ENCODE results near the gene DNAH2.

DNAH2 gene

GRCh38 chr17:7789131-7789530, 71.6 kb downstream of the DNAH2 start:
- TF ChIP-seq EZH2phosphoT487 (conservative IDR thresholded peaks at IDR 0.05; ENCODE audit: low read length): no peak
- no peak for TF ChIP-seq CTCF (IDR thresholded peaks at IDR 0.05; ENCODE audit: insufficient read depth, low read length, poor library complexity, severe bottlenecking)
- Histone ChIP-seq H3K27me3 (ENCODE audit: low read length) (no peaks in the 10 kb centered on the region), H3K4me2 (ENCODE audit: low read depth, low read length, poor library complexity, severe bottlenecking) (no peak overlapping the region), H2AFZ (ENCODE audit: low read depth, low read length, severe bottlenecking) (no peak overlapping the region), H3K27ac (ENCODE audit: low read depth, low read length) (no peak overlapping the region), H3K36me3 (ENCODE audit: low read length) (no peaks in the 10 kb centered on the region), H4K20me1 (ENCODE audit: low read depth, low read length) (no peaks in the 10 kb centered on the region), H3F3A (ENCODE audit: insufficient read depth) (no peaks in the 10 kb centered on the region), H3K9ac (ENCODE audit: low read length) (no peak overlapping the region), H3K9me2 (replicated peaks; ENCODE audit: insufficient read depth, low read length) (no peaks in the 10 kb centered on the region), H3K4me3 (ENCODE audit: insufficient read depth, low read length, poor library complexity, severe bottlenecking) (no peak overlapping the region), H3K9me3 (ENCODE audit: insufficient read depth, low read length) (no peaks in the 10 kb centered on the region), H3K79me2 (ENCODE audit: insufficient read depth, low read length) (no peaks in the 10 kb centered on the region)

- H3K36me3 ChIP-seq (ENCODE audit: low read length): no peaks in the 10 kb centered on the region
- no peaks in the 10 kb centered on the region for H3K27me3 ChIP-seq (ENCODE audit: low read length)
- no peak overlapping the region for H3K4me2 ChIP-seq (ENCODE audit: low read depth, low read length, poor library complexity, severe bottlenecking)
- no peak overlapping the region for H3K9ac ChIP-seq (ENCODE audit: low read length)
- no peak overlapping the region for H3K27ac ChIP-seq (ENCODE audit: low read depth, low read length)
- TF ChIP-seq EZH2phosphoT487 (conservative IDR thresholded peaks at IDR 0.05; ENCODE audit: low read length) (no peak), CTCF (IDR thresholded peaks at IDR 0.05; ENCODE audit: insufficient read depth, low read length, poor library complexity, severe bottlenecking) (no peak)
- H3K9me3 ChIP-seq (ENCODE audit: insufficient read depth, low read length): no peaks in the 10 kb centered on the region
- H3F3A ChIP-seq (ENCODE audit: insufficient read depth): no peaks in the 10 kb centered on the region
- no peaks in the 10 kb centered on the region for H3K9me2 ChIP-seq (replicated peaks; ENCODE audit: insufficient read depth, low read length)
- no peak overlapping the region for H3K4me3 ChIP-seq (ENCODE audit: insufficient read depth, low read length, poor library complexity, severe bottlenecking)
- H2AFZ ChIP-seq (ENCODE audit: low read depth, low read length, severe bottlenecking): no peak overlapping the region
- H4K20me1 ChIP-seq (ENCODE audit: low read depth, low read length): no peaks in the 10 kb centered on the region
- no peaks in the 10 kb centered on the region for H3K79me2 ChIP-seq (ENCODE audit: insufficient read depth, low read length)
Observed at GRCh38 chr17:7790150-7790549, 72.6 kb downstream of the DNAH2 start.

GRCh38 chr17:7792611-7793010, 75.1 kb downstream of the DNAH2 start:
- H3K27me3 ChIP-seq (ENCODE audit: low read length): no peaks in the 10 kb centered on the region
- H3K9me3 ChIP-seq (ENCODE audit: insufficient read depth, low read length): no peaks in the 10 kb centered on the region
- no peaks in the 10 kb centered on the region for H3K9me2 ChIP-seq (replicated peaks; ENCODE audit: insufficient read depth, low read length)
- H2AFZ ChIP-seq (ENCODE audit: low read depth, low read length, severe bottlenecking): no peak overlapping the region
- H3K9ac ChIP-seq (ENCODE audit: low read length): no peak overlapping the region
- no peak for TF ChIP-seq EZH2phosphoT487 (conservative IDR thresholded peaks at IDR 0.05; ENCODE audit: low read length)
- no peaks in the 10 kb centered on the region for H3K36me3 ChIP-seq (ENCODE audit: low read length)
- H3K4me3 ChIP-seq (ENCODE audit: insufficient read depth, low read length, poor library complexity, severe bottlenecking): no peak overlapping the region
- H3K4me2 ChIP-seq (ENCODE audit: low read depth, low read length, poor library complexity, severe bottlenecking): no peak overlapping the region
- no peaks in the 10 kb centered on the region for H3K79me2 ChIP-seq (ENCODE audit: insufficient read depth, low read length)
- H4K20me1 ChIP-seq (ENCODE audit: low read depth, low read length): no peaks in the 10 kb centered on the region
- H3F3A ChIP-seq (ENCODE audit: insufficient read depth): no peaks in the 10 kb centered on the region
- H3K27ac ChIP-seq (ENCODE audit: low read depth, low read length): no peak overlapping the region

GRCh38 chr17:7794075-7794663, 76.6 kb downstream of the DNAH2 start:
- no peaks in the 10 kb centered on the region for H3K79me2 ChIP-seq (ENCODE audit: insufficient read depth, low read length)
- no peak overlapping the region for H3K9ac ChIP-seq (ENCODE audit: low read length)
- H3K4me3 ChIP-seq (ENCODE audit: insufficient read depth, low read length, poor library complexity, severe bottlenecking): no peak overlapping the region
- no peak overlapping the region for H3K4me2 ChIP-seq (ENCODE audit: low read depth, low read length, poor library complexity, severe bottlenecking)
- TF ChIP-seq EZH2phosphoT487 (conservative IDR thresholded peaks at IDR 0.05; ENCODE audit: low read length) (no peak), CTCF (IDR thresholded peaks at IDR 0.05; ENCODE audit: insufficient read depth, low read length, poor library complexity, severe bottlenecking) (no peak)
- no peak overlapping the region for H3K27ac ChIP-seq (ENCODE audit: low read depth, low read length)
- no peaks in the 10 kb centered on the region for H3F3A ChIP-seq (ENCODE audit: insufficient read depth)
- no peaks in the 10 kb centered on the region for H4K20me1 ChIP-seq (ENCODE audit: low read depth, low read length)
- no peaks in the 10 kb centered on the region for H3K36me3 ChIP-seq (ENCODE audit: low read length)
- no peaks in the 10 kb centered on the region for H3K9me2 ChIP-seq (replicated peaks; ENCODE audit: insufficient read depth, low read length)
- H3K27me3 ChIP-seq (ENCODE audit: low read length): no peaks in the 10 kb centered on the region
- no peak overlapping the region for H2AFZ ChIP-seq (ENCODE audit: low read depth, low read length, severe bottlenecking)
- H3K9me3 ChIP-seq (ENCODE audit: insufficient read depth, low read length): no peaks in the 10 kb centered on the region

Data from SU-DHL-6 (cell line).